ENCODE measurements around the gene MAPT.

- TF ChIP-seq, protein P1, sequence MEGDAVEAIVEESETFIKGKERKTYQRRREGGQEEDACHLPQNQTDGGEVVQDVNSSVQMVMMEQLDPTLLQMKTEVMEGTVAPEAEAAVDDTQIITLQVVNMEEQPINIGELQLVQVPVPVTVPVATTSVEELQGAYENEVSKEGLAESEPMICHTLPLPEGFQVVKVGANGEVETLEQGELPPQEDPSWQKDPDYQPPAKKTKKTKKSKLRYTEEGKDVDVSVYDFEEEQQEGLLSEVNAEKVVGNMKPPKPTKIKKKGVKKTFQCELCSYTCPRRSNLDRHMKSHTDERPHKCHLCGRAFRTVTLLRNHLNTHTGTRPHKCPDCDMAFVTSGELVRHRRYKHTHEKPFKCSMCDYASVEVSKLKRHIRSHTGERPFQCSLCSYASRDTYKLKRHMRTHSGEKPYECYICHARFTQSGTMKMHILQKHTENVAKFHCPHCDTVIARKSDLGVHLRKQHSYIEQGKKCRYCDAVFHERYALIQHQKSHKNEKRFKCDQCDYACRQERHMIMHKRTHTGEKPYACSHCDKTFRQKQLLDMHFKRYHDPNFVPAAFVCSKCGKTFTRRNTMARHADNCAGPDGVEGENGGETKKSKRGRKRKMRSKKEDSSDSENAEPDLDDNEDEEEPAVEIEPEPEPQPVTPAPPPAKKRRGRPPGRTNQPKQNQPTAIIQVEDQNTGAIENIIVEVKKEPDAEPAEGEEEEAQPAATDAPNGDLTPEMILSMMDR (IDR thresholded peaks at IDR 0.05 in 2 of 3, conservative IDR thresholded peaks at IDR 0.05 in 1 of 3; ENCODE audit: borderline replicate concordance in 1 of 3, insufficient read depth in 1 of 3, low read depth in 2 of 3, low read length in 2 of 3): no peak
- no peak for TF ChIP-seq POLR2A (IDR thresholded peaks at IDR 0.05; ENCODE audit: borderline replicate concordance, extremely low read depth, insufficient read depth, insufficient read length)
These were observed 102.8 kb downstream of the MAPT start for GRCh38 chr17:45997166-45997565.

Measured in HCT116 (cell line).